Hematopoietic multipotent progenitor cell treated with erythropoietin and hydrocortisone succinate and interleukin-3 and kit ligand, for 4 days (in vitro differentiated cells): ENCODE data around the gene ZNF479.
"Not testable (repeated sequence)": the region's sequence is repeated elsewhere in the genome, so short reads cannot be mapped to it uniquely, and the experiment has no call there.

Source experiments
- DNase-seq: peaks from one replicate; pipeline ENCODE4 v3.0.0-alpha.2; 2015

Gene ZNF479

DNA sequence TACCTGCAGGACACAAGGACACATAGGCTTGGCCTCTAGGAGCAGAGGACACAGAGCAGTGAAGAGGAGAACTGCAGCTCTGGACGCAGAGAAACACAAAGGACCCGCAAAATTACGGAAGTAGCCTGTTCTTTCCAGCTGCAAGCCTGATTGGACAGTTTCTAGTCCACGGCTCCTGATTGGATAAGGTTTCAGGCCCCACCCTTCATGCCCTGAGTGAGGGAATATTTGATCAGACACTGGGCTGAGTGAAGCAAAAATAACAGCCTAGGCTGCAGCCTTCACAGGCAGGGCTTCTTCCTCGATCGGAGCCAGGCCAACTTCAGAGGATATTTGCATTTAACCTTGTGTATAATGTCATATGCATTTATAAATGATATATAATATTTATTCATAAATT lies at the start of gene ZNF479:
TSS of gene ZNF479 (minus strand) at position 101 of the 400 bp plus-strand sequence. CDS start 112 bp downstream, outside the sequence.
- DNase-seq = not testable (repeated sequence)

DNA sequence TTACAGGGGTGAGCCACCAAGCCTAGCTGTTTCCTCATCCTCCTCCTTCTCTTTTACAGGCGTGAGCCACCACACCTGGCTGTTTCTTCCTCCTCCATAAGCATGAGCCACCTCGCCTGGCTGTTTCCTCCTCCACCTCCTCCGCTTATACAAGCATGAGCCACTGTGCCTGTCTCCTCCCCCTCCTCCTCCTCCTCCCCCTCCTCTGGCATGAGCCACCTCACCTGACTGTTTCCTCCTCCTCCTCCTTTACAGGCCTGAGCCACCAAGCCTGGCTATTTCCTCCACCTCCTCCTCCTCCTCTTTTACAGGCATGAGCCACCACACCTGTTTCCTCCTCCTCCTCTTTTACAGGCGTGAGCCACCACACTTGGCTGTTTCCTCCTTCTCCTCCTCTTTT lies 49.8 kb upstream of the ZNF479 start:
- DNase-seq = no peak

DNA sequence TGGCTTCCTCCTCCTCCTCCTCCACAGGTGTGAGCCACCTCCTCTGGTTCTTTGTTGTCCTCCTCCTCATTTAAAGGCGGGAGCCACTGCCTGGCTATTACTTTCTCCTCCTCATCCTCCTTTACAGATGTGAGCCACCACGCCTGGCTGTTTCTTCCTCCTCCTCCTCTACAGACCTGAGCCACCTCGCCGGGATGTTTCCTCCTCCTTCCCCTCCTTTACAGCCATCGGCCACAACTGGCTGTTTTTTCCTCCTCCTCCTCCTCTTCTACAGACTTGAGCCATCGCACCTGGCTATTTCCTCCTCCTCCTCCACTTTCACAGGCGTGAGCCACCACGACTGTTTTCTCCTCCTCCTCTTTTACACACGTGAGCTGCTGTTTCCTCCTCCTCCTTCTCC lies 49.0 kb upstream of the ZNF479 start:
- DNase-seq = no peak

DNA sequence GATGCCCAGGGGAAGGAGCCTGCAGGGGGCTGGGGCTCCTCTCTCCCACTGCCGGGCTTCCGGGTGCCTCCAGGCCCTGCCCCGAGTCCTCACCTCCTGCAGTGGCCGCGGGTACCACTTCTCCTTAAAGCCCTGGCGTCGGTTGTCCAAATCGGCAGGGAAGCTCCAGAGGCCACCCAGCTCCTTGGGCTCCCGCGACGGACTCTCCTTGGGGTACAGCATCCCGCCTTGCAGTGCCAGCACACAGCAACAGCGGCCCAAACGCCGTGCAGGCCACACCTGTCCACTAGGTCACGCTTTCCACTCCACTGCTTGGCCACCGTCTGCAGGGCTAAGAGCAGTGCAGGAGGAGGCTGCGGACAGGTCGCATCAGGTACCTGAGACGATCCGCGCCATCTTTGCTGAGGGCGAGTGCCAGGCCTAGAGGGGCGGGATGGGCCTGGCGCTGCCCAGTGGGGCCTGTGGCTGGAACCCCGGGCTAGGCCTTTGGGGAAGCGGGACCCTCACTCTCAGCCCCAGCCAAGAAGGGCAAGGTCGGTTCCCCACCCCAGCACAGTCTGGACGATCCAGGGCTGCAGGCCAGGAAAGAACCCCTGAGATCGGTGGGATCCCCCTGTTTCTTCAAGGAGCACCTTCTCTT lies 47.7 kb upstream of the ZNF479 start:
- no peak for DNase-seq

DNA sequence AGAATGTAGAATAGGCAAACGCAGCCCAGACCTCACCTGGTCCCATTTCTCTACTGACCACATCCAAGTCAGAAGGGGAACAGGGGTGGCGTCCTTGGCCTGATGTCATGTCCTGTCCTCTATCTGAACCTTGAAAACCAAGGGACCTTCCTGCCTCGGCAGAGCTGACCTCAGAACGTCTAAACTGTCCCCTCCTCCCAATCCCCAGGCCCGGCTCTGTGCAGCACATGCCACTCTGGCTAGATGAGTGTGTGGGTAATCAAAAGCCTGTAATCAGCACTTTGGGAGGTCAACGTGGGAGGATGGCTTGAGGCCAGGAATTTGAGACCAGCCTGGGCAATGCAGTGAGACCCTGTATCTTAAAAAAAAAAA lies 46.5 kb upstream of the ZNF479 start:
- DNase-seq = no peak

DNA sequence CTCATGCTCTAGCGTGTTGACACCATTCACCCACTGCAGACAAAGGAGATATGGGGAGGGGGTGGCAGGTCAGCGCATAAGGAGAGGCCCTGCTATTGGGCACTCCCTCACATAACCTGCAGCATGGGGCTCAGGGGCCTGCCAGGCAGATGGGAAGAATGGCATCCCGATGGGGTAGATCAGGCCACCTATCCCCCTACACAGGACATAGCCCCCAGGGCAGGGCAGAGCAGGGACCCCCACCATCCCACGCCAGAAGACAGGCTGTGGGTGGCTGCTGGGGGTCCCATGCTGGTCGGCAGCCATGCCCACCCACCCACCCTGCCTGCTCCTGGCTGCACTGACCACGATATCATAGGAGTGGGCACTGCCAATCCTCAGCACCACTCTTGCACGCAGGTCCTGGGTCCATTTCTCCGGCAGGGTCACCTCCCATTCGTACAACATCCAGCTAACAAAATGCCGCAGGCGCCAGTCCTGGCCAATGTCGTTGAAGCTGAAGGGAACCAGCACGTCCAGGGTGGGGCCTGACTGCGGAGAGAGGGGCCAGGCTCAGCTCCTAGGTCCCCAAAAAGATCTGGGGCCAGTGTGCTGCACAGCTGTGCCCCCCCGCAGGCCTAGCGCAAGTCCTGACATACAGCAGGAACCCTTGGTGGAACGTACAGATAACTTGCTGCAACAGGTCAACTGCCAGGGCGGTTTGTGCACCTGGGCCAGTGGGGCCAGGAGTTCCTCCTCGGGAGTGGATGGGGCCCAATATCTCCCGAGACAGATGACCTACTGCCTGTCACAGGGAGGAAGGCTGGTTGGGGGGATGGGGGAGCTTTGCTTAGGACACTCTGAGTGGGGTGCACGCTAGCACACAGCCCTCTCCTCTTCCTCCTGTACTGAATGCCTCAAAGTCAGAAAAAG lies 45.9 kb upstream of the ZNF479 start:
- DNase-seq = no peak

DNA sequence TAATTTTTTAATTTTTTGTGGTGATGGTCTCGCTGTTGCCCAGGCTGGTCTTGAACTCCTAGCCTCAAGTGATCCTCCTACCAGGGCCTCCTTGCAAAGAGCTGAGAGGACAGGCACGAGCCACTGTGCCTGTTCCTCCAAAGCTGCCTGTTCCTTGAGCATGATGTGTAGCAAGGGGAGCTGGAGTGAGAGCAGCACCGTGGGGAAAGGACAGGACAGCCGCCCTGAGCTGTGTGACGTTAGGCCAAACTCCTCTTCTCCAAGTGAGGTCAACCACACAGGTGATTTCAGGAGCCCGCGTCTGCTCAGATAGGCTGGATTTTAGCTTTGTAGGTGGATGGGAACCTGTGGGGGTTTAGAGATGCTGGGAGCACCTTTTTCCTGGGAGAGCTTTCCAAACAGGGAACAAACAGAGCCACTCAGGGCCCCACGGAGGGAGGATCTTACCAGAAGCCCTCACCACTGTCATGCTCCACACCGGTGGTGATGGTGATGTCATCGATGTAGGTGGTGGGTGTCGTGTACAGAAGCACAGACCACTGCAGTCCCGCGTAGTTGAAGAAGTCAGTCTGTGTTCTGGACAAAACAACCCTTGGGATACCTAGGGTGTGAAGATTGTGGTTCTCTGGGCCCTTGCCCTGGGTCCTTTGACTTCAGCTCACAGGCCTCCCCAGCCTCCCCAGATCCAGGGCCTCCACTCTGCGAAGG lies 44.8 kb upstream of the ZNF479 start:
- DNase-seq = no peak

DNA sequence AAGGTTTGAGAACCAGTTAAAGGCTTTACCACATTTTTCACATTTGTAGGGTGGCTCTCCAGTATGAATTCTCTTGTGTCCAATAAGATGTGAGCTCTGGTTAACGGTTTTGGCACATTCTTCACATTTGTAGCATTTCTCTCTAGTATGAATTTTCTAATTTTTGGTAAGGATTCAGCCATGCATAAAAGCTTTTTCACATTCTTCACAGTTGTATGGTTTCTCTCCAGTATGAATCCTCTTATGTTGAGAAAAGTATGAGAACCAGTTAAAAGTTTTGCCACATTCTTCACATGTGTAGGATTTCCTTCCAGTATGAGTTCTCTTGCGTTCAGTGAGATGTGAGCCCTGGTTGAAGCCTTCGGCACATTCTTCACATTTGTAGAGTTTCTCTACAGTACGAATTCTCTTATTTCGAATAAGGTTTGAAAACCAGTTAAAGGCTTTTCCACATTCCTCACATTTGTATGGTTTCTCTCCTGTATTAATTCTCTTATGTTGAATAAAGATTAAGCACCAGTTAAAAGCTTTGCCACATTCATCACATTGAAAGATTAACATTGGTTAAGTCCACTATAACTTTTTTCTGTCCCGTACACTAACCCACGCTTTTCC lies 33.2 kb upstream of the ZNF479 start:
- no peak for DNase-seq

DNA sequence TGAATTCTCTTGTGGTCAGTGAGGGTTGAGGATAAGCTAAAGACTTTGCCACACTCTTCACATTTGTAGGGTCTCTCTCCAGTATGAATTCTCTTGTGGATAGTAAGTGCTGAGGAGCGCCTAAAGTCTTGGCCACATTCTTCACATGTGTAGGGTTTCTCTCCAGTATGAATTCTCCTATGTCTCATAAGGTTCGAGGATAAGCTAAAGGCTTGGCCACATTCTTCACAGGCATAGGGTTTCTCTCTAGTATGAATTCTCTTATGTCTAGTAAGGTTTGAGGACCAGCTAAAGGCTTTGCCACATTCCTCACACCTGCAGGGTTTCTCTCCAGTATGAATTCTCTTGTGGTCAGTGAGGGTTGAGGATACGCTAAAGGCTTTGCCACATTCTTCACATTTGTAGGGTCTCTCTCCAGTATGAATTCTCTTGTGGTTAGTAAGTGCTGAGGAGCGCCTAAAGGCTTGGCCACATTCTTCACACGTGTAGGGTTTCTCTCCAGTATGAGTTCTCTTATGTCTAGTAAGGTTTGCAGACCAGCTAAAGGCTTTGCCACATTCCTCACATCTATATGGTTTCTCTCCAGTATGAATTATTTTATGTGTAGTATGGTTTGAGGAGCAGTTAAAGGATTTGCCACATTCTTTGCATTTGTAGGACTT lies 12.0 kb downstream of the ZNF479 start:
- DNase-seq = not testable (repeated sequence)
